ENCODE measurements around the gene GRP. TPM values are rescaled to one million over a fixed set of nuclear protein-coding genes. Genes with fewer than 3 reads are reported as not detected.

Gene GRP
- total and polyA plus RNA-seq, 10 of the 15 experiments (the other 5 are each of a cell fraction or from before 2014, with no cell fraction given) = not detected

DNA sequence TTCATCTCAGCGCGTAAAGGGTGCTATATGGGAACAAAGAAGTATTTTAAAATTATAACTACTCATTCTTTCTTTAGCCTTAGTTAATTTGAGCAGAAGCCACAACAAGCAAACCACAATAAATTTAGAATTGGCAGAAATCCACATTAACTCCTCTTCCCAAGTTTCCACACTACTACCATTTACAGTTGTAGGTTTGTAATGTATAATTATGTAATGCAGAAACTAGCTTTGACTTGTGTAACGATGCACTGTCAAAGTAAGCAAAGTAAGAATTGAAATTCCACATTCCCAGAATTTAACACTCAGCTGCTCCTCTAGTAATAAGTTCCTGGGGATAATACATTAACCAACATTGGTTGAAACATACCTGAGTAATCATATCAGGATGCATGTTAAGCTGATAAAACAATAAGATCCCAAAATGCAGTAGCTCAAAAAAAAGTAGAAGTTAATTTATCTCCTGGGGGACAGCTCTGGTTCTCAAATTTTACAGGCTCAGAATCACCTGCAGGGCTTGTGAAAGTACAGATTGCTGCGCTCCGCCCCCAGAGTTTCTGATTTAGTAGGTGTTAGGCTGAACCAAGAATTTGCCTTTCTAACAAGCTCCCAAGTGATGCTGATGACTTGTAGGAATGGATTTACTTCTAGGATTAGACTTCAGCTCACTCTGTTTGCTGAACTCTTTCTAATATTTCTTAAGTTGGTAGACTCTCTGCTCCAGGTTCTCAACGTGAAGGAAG lies 9.9 kb downstream of the GRP start:
- RAD21 ChIA-PET (ENCODE audit: unreplicated experiment) = interaction anchor here (1.1 to 1.6 kb wide), 4 partner anchors 19 to 461 kb away, joined by 3 to 5 read pairs (median 4); no protein-coding TSS in a partner anchor
- POLR2A ChIA-PET = interaction anchor here (1.6 kb wide), 1 partner anchor 89 kb away, joined by 4 read pairs; no protein-coding TSS in a partner anchor
- H3K27ac ChIP-seq (ENCODE audit: control insufficient read depth, insufficient read depth) = no peak overlapping the region
- WGBS (ENCODE audit: insufficient coverage, insufficient replicate concordance, low lambda C conversion rate, missing lambda C conversion rate) = 32% methylated on average over 6 of the region's 6 CpGs
- H3K9me3 ChIP-seq (replicated peaks; ENCODE audit: control insufficient read depth, insufficient read depth, low read length) = no peaks in the 10 kb centered on the region
- no peak overlapping the region for H3K4me2 ChIP-seq (ENCODE audit: control insufficient read depth, insufficient read depth)
- intact Hi-C loops (cut with micrococcal nuclease; ENCODE audit: unreplicated experiment) (no loop called here), in situ Hi-C loops (cut with MboI) (loop anchor here (10.0 kb wide), 1 partner anchor 145 kb away; no protein-coding TSS in a partner anchor)
- H2AFZ ChIP-seq (ENCODE audit: control insufficient read depth, low read depth, low read length) = no peak overlapping the region
- TF ChIP-seq, protein P1, sequence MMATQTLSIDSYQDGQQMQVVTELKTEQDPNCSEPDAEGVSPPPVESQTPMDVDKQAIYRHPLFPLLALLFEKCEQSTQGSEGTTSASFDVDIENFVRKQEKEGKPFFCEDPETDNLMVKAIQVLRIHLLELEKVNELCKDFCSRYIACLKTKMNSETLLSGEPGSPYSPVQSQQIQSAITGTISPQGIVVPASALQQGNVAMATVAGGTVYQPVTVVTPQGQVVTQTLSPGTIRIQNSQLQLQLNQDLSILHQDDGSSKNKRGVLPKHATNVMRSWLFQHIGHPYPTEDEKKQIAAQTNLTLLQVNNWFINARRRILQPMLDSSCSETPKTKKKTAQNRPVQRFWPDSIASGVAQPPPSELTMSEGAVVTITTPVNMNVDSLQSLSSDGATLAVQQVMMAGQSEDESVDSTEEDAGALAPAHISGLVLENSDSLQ (IDR thresholded peaks at IDR 0.05) = peak; percentile 26; the same call in 1 of the 2 replicates
- TF ChIP-seq POLR2AphosphoS5 (IDR thresholded peaks at IDR 0.05; ENCODE audit: low read length) (no peak), SUPT20H (IDR thresholded peaks at IDR 0.05; ENCODE audit: borderline replicate concordance, control insufficient read depth, low read depth, low read length) (no peak), NFYB (IDR thresholded peaks at IDR 0.05; ENCODE audit: insufficient read depth, low read depth, low read length) (no peak), EP300 (IDR thresholded peaks at IDR 0.05; ENCODE audit: borderline replicate concordance in 1 of 2, control insufficient read depth in 1 of 2, low read depth in 2 of 2, low read length in 2 of 2) (0 out of 4 replicates have a peak, but pooled peaks of 1 of the 2 experiments have one; percentile 13), ZNF622 (IDR thresholded peaks at IDR 0.05) (no peak), GABPA (IDR thresholded peaks at IDR 0.05; ENCODE audit: low read depth) (no peak)
- TF ChIP-seq, protein P2, sequence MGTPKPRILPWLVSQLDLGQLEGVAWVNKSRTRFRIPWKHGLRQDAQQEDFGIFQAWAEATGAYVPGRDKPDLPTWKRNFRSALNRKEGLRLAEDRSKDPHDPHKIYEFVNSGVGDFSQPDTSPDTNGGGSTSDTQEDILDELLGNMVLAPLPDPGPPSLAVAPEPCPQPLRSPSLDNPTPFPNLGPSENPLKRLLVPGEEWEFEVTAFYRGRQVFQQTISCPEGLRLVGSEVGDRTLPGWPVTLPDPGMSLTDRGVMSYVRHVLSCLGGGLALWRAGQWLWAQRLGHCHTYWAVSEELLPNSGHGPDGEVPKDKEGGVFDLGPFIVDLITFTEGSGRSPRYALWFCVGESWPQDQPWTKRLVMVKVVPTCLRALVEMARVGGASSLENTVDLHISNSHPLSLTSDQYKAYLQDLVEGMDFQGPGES (IDR thresholded peaks at IDR 0.05) = no peak
- TF ChIP-seq, protein P3, sequence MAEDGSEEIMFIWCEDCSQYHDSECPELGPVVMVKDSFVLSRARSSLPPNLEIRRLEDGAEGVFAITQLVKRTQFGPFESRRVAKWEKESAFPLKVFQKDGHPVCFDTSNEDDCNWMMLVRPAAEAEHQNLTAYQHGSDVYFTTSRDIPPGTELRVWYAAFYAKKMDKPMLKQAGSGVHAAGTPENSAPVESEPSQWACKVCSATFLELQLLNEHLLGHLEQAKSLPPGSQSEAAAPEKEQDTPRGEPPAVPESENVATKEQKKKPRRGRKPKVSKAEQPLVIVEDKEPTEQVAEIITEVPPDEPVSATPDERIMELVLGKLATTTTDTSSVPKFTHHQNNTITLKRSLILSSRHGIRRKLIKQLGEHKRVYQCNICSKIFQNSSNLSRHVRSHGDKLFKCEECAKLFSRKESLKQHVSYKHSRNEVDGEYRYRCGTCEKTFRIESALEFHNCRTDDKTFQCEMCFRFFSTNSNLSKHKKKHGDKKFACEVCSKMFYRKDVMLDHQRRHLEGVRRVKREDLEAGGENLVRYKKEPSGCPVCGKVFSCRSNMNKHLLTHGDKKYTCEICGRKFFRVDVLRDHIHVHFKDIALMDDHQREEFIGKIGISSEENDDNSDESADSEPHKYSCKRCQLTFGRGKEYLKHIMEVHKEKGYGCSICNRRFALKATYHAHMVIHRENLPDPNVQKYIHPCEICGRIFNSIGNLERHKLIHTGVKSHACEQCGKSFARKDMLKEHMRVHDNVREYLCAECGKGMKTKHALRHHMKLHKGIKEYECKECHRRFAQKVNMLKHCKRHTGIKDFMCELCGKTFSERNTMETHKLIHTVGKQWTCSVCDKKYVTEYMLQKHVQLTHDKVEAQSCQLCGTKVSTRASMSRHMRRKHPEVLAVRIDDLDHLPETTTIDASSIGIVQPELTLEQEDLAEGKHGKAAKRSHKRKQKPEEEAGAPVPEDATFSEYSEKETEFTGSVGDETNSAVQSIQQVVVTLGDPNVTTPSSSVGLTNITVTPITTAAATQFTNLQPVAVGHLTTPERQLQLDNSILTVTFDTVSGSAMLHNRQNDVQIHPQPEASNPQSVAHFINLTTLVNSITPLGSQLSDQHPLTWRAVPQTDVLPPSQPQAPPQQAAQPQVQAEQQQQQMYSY (CRISPR knock-in tag; IDR thresholded peaks at IDR 0.05) = no peak
- TF ChIP-seq, protein P4, sequence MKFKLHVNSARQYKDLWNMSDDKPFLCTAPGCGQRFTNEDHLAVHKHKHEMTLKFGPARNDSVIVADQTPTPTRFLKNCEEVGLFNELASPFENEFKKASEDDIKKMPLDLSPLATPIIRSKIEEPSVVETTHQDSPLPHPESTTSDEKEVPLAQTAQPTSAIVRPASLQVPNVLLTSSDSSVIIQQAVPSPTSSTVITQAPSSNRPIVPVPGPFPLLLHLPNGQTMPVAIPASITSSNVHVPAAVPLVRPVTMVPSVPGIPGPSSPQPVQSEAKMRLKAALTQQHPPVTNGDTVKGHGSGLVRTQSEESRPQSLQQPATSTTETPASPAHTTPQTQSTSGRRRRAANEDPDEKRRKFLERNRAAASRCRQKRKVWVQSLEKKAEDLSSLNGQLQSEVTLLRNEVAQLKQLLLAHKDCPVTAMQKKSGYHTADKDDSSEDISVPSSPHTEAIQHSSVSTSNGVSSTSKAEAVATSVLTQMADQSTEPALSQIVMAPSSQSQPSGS (IDR thresholded peaks at IDR 0.05; ENCODE audit: low read length) = no peak
- no peak for FAIRE-seq
- no peaks in the 10 kb centered on the region for H3K4me1 ChIP-seq (ENCODE audit: control insufficient read depth, insufficient read depth, low read length)
- DNase-seq (ENCODE audit: low read depth, low spot score) = no peak
- H4K20me1 ChIP-seq (ENCODE audit: control insufficient read depth, insufficient read depth) = no peaks in the 10 kb centered on the region
- peaks cover 0 to 6% of the 10 kb centered on the region in 2 experiments; a peak in 1 of 4 replicates for H3K27me3 ChIP-seq (replicated peaks in 1 of 2; ENCODE audit: control insufficient read depth in 2 of 2, insufficient read depth in 2 of 2, low read length in 1 of 2)
- no peaks in the 10 kb centered on the region for H3K79me2 ChIP-seq (ENCODE audit: control insufficient read depth, insufficient read depth, low read length)
- ATAC-seq = peak; percentile 76
- no peaks in the 10 kb centered on the region for H3K36me3 ChIP-seq (ENCODE audit: control insufficient read depth in 2 of 2, insufficient read depth in 2 of 2, low read length in 1 of 2)
- no peak overlapping the region for H3K4me3 ChIP-seq
- SMC1A ChIA-PET (ENCODE audit: uncharacterized antibody, unreplicated experiment) = interaction anchor here (0.7 to 2.1 kb wide), 8 partner anchors 11 to 173 kb away, joined by 3 to 8 read pairs (median 4); no protein-coding TSS in a partner anchor
- no TSS peak for BruUV-seq (replicated peaks)
- H3K9ac ChIP-seq (ENCODE audit: control insufficient read depth, insufficient read depth, low read length) = no peak overlapping the region
- CTCF ChIA-PET = interaction anchor here (1.1 to 4.4 kb wide), 4 partner anchors 40 to 229 kb away, joined by 3 to 23 read pairs (median 4); no protein-coding TSS in a partner anchor
